GM23338 (cell line): ENCODE data around the gene CHD9.

Experiments used
- JUNB ChIP-seq: IDR thresholded peaks from one replicate; pipeline ENCODE4 v1.6.1; 2016; ENCODE audit warnings: antibody characterized with exemption; ENCODE audit not compliant: unreplicated experiment
- REST ChIP-seq: IDR thresholded peaks from one replicate; pipeline ENCODE4 v1.6.1; 2018; ENCODE audit warnings: antibody characterized with exemption; ENCODE audit not compliant: unreplicated experiment
- TF ChIP-seq, protein P1 (sequence below), 2 experiments: fragments of 200-600 bp in 1 of 2; sonication (generic) in 1 of 2; conservative IDR thresholded peaks; 2 replicates each; pipeline versions ENCODE4 v1.5.1 to v1.6.1; 2016 to 2017; ENCODE audit warnings: antibody characterized with exemption in 2 of 2, low read depth in 2 of 2, mild to moderate bottlenecking in 2 of 2, moderate library complexity in 1 of 2

DNA sequence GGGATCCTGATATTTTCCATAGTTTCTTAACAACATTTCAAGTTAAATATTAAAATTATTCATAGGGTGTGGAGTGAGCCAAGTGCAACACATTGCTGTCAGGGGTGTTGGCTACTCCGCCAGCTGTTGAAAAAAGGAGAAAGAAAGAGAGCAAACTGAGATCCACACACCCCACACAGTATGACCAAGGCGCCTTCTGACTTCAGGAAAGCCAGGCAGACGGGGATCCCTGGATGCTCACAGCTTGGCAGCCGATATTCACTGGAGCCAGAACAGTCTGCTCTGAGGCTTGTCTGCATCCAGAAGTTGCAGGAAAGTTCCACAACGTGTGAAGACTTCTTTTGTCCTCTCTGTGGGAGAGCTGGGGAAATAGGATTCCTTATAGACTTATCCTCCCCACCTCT lies 11.4 kb upstream of the CHD9 start:
- TF ChIP-seq, protein P1, sequence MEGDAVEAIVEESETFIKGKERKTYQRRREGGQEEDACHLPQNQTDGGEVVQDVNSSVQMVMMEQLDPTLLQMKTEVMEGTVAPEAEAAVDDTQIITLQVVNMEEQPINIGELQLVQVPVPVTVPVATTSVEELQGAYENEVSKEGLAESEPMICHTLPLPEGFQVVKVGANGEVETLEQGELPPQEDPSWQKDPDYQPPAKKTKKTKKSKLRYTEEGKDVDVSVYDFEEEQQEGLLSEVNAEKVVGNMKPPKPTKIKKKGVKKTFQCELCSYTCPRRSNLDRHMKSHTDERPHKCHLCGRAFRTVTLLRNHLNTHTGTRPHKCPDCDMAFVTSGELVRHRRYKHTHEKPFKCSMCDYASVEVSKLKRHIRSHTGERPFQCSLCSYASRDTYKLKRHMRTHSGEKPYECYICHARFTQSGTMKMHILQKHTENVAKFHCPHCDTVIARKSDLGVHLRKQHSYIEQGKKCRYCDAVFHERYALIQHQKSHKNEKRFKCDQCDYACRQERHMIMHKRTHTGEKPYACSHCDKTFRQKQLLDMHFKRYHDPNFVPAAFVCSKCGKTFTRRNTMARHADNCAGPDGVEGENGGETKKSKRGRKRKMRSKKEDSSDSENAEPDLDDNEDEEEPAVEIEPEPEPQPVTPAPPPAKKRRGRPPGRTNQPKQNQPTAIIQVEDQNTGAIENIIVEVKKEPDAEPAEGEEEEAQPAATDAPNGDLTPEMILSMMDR (conservative IDR thresholded peaks at IDR 0.05; ENCODE audit: low read depth in 2 of 2): no peak
- TF ChIP-seq REST (no peak), JUNB (no peak)
